ENCODE measurements around the gene FGF14. TPM values are rescaled to one million over a fixed set of nuclear protein-coding genes. Genes with fewer than 3 reads are reported as not detected.

FGF14 gene
- total and polyA plus RNA-seq, 2 of the 4 experiments (the other 2 are of a cell fraction), result under 0.01 TPM; not detected in 1

GRCh38 chr13:102103469-102103868 lies 298.4 kb downstream of the FGF14 start:
- ATAC-seq (ENCODE audit: low read depth) (no peak), DNase-seq (no peak)
- BruUV-seq (replicated peaks), result no TSS peak
- Histone ChIP-seq H3K14ac (replicated peaks; ENCODE audit: low read depth, low read length) (no peak overlapping the region), H3K9ac (ENCODE audit: low read depth, low read length) (no peak overlapping the region), H4K91ac (ENCODE audit: insufficient read depth, low read depth, low read length) (no peak overlapping the region), H4K20me1 (ENCODE audit: insufficient read depth, low read length) (no peaks in the 10 kb centered on the region), H2BK20ac (ENCODE audit: low read depth, low read length) (no peak overlapping the region), H2BK15ac (ENCODE audit: low read depth, low read length) (no peak overlapping the region), H3K23ac (ENCODE audit: low read depth, low read length) (no peak overlapping the region), H2BK5ac (ENCODE audit: low read depth, low read length, poor library complexity, severe bottlenecking) (no peak overlapping the region), H3K56ac (ENCODE audit: extremely low read depth, insufficient read depth, low read length) (no peak overlapping the region), H2AK5ac (ENCODE audit: low read depth, low read length) (no peak overlapping the region), H3K4me1 (ENCODE audit: control insufficient read depth, insufficient read depth, low read length) (no peaks in the 10 kb centered on the region), H3K4me3 (ENCODE audit: insufficient read depth, low read depth, low read length) (no peak overlapping the region), H3K4ac (ENCODE audit: low read depth, low read length) (no peak overlapping the region), H4K5ac (ENCODE audit: low read depth, low read length) (no peak overlapping the region), H3K27ac (ENCODE audit: insufficient read depth, low read length) (no peak overlapping the region), H4K8ac (ENCODE audit: low read depth in 2 of 2, low read length in 2 of 2) (no peak overlapping the region), H3K4me2 (ENCODE audit: low read depth, low read length) (no peak overlapping the region), H3K79me1 (ENCODE audit: low read depth in 1 of 2, low read length in 2 of 2) (no peaks in the 10 kb centered on the region), H3K36me3 (ENCODE audit: control insufficient read depth, insufficient read depth, low read length) (no peaks in the 10 kb centered on the region), H3K9me1 (ENCODE audit: insufficient read depth, low read length) (no peaks in the 10 kb centered on the region), H2AK9ac (replicated peaks; ENCODE audit: low read depth, low read length, poor library complexity) (no peak overlapping the region), H3K9me3 (ENCODE audit: control insufficient read depth, insufficient read depth, low read length) (no peaks in the 10 kb centered on the region), H3K18ac (ENCODE audit: low read depth, low read length) (no peak overlapping the region), H2AFZ (replicated peaks; ENCODE audit: low read length, poor library complexity) (no peak overlapping the region), H3K27me3 (ENCODE audit: control insufficient read depth, insufficient read depth, low read length) (no peaks in the 10 kb centered on the region), H2BK120ac (ENCODE audit: low read depth, low read length) (no peak overlapping the region)
- WGBS, 2 experiments (ENCODE audit: extremely low coverage in 2 of 2, insufficient read length in 1 of 2), result 43% methylated on average over 2 of the region's 3 CpGs; no CpG with 5 or more reads in 1 of the 2 experiments
- dilution Hi-C loops (cut with HindIII; ENCODE audit: low sequenced_read_pairs, unreplicated experiment), result no loop called here
- intact Hi-C loops (cut with micrococcal nuclease), result no loop called here
- TF ChIP-seq CHD1 (IDR thresholded peaks at IDR 0.05; ENCODE audit: low read depth, low read length) (no peak), NFE2L2 (IDR thresholded peaks at IDR 0.05; ENCODE audit: low read depth, low read length) (no peak), POLR2A (IDR thresholded peaks at IDR 0.05; ENCODE audit: low read depth, low read length) (no peak), BHLHE40 (IDR thresholded peaks at IDR 0.05; ENCODE audit: low read depth, low read length) (no peak), RFX5 (IDR thresholded peaks at IDR 0.05; ENCODE audit: low read depth, low read length) (no peak), MAFK (IDR thresholded peaks at IDR 0.05; ENCODE audit: low read depth, low read length) (no peak), MAZ (IDR thresholded peaks at IDR 0.05; ENCODE audit: borderline replicate concordance, low read depth, low read length) (no peak), MXI1 (IDR thresholded peaks at IDR 0.05; ENCODE audit: borderline replicate concordance, low read depth, low read length) (no peak), RAD21 (IDR thresholded peaks at IDR 0.05; ENCODE audit: low read length) (no peak), SMC3 (IDR thresholded peaks at IDR 0.05; ENCODE audit: low read depth, low read length) (no peak), RCOR1 (IDR thresholded peaks at IDR 0.05; ENCODE audit: insufficient replicate concordance, low read length) (no peak), CEBPB (IDR thresholded peaks at IDR 0.05; ENCODE audit: low read depth, low read length) (no peak), ELK1 (IDR thresholded peaks at IDR 0.05; ENCODE audit: borderline replicate concordance, low read depth, low read length) (no peak), FOS (IDR thresholded peaks at IDR 0.05; ENCODE audit: low read depth, low read length) (no peak)
- TF ChIP-seq, protein P1, sequence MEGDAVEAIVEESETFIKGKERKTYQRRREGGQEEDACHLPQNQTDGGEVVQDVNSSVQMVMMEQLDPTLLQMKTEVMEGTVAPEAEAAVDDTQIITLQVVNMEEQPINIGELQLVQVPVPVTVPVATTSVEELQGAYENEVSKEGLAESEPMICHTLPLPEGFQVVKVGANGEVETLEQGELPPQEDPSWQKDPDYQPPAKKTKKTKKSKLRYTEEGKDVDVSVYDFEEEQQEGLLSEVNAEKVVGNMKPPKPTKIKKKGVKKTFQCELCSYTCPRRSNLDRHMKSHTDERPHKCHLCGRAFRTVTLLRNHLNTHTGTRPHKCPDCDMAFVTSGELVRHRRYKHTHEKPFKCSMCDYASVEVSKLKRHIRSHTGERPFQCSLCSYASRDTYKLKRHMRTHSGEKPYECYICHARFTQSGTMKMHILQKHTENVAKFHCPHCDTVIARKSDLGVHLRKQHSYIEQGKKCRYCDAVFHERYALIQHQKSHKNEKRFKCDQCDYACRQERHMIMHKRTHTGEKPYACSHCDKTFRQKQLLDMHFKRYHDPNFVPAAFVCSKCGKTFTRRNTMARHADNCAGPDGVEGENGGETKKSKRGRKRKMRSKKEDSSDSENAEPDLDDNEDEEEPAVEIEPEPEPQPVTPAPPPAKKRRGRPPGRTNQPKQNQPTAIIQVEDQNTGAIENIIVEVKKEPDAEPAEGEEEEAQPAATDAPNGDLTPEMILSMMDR (conservative IDR thresholded peaks at IDR 0.05; ENCODE audit: low read depth, low read length), result no peak
- TF ChIP-seq, protein P2, sequence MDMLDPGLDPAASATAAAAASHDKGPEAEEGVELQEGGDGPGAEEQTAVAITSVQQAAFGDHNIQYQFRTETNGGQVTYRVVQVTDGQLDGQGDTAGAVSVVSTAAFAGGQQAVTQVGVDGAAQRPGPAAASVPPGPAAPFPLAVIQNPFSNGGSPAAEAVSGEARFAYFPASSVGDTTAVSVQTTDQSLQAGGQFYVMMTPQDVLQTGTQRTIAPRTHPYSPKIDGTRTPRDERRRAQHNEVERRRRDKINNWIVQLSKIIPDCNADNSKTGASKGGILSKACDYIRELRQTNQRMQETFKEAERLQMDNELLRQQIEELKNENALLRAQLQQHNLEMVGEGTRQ (IDR thresholded peaks at IDR 0.05; ENCODE audit: low read depth, low read length), result no peak
- POLR2A ChIA-PET (ENCODE audit: unreplicated experiment), result no interaction called here
- in situ Hi-C loops (cut with MboI; ENCODE audit: low sequenced_read_pairs), result no loop called here
- CTCF ChIA-PET, result no interaction called here

Measured in IMR-90 (cell line).